Endometrium (tissue), 2 donors: ENCODE results near the gene FIBCD1.

Experiments
- FAIRE-seq: peaks from 2 replicates; lab custom pipeline; 2012; peaks lifted over from hg19 to GRCh38; lab: Jason Lieb, UNC
- donor health status: control.
- donor health status: control.

Gene FIBCD1

GRCh38 chr9:130936285-130937117, 2.5 kb downstream of the FIBCD1 start:
- FAIRE-seq: no peak

DNA sequence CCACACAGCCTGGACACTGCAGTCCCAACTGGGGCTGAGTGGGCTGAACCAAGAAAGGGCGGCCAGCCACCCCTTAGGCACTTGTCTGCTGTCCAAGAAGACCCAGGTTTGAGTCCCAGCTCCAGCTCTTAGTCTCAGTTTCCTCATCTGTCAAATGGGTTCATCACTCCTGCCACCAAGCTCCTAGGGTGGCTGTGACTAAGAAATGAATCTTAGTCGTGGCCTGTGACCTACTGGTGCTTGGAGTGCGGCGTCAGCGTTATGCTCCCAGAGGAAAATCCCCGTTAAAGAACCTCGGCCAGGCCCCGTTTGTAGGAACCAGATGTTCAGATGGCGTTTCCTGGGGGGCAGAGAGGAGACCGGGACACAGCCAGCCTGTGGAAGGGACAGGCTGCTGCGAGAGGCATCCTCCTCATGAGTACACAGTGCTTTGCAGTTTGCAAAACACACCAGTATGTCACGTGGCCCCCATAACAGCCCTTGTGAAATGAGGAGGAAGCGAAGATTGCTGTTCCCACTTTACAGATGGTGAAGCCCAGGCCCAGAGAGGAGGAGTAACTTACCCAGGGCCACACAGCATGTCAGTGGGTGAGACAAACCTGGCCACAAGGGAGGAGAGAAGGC, 3.3 kb downstream of the FIBCD1 start:
- no peak for FAIRE-seq

GRCh38 chr9:130934702-130935647, 4.1 kb downstream of the FIBCD1 start:
- FAIRE-seq: no peak

DNA sequence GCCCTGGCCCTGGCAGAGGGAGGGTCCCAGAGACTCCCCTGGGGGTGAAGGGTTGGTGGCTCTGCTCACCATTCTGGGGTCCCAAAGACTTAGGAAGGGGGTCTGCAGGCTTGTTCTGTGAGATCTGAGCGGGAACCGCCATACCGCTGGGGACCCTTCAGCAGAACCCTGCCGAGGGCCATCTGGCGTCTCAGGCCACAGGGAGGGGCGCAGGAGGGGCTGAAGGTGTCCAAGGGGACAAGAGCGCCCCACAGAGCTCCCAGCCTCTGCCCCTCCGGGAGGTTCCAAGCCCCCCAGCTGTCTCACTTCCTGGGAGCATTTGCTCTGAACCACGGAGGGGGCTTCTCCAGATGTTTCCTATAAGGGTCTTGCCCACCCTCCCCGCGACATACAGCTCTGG, 4.8 kb downstream of the FIBCD1 start:
- no peak for FAIRE-seq

DNA sequence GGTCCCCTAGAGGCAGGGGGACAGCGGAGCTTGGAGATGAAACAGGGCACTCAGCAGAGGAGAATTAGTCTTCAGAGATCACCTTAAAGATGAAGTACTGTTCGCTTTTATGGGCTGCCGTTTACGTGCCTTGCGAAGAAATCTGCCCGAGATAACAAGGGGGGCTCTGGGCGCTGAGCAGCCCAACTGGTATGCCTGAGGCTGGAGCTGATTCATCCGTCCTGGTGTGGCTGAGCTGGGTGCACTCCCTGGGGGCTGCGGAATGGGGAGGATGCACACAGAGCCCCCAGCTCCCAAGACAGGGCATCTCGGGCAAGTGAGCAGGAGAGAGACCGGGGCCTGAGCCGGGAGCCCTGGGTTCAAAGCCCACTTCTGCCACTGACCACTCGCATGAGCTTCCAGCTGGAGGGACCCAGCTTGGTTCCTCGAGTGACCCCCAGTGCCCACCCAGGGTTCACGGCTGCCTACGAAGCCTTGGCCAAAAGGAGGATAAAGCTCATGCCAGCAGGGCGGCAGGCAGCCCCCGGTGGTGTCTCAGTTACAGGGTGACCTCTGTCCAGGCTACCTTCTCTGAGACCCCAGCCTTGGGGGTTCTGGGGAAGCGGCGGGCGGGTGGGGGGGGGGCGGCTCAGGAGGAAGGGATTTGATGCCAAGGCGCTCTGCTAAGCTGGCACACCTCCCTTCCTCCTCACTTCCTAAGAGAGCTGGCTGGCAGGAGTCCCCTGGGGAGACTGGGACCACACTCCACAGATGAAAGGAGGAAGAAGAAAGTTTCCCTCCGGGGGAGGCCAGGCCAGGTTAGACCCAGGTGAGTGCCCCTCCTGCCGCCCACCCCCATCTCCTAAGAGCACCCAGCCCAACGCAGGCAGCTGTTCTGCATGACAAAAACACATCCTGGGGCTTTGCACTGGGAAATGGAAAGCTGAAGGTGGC, 5.7 kb downstream of the FIBCD1 start:
- no peak for FAIRE-seq

DNA sequence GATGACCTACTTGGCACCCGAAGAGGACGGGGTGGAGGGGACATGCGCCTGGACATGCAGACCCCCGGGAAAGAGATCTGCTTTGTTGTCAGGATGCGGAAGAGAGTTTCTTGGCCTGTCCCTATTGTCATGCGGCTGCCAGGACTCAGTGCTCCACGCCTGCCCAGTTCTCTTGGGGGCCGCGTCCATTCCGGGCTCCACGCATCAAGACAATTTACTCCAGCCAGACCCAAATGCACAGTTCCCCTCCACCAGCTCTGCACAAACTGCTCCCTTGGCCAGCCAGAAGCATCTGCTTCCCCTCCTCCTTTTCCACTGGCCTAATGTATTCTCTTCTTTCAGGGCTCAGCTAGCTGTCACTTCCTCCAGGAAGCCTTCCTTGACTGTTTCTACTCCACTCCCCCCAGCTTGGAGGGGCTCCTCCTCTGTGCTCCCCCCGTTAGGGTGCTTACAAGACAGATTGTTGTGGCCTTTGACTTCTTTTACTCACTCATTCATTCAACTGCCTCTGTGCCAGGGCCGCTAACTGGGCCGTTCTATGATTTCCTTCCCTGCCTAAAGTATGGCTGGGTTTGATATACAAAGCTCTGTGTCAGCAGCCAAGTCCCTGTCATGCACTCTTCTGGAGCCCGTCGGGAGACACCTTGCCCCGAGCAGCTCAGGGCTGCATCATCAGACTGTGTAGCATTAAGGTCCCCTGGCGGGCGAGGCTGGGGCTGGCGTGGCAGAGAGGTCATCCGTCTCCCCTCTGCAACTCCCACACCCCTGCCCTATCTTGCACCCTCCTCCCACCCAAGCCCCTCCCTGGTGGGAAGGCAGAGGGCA, 6.6 kb downstream of the FIBCD1 start:
- FAIRE-seq: no peak

GRCh38 chr9:130931508-130932254, 7.4 kb downstream of the FIBCD1 start:
- FAIRE-seq: no peak

- no peak for FAIRE-seq
Observed at GRCh38 chr9:130930804-130931349, 8.2 kb downstream of the FIBCD1 start.

DNA sequence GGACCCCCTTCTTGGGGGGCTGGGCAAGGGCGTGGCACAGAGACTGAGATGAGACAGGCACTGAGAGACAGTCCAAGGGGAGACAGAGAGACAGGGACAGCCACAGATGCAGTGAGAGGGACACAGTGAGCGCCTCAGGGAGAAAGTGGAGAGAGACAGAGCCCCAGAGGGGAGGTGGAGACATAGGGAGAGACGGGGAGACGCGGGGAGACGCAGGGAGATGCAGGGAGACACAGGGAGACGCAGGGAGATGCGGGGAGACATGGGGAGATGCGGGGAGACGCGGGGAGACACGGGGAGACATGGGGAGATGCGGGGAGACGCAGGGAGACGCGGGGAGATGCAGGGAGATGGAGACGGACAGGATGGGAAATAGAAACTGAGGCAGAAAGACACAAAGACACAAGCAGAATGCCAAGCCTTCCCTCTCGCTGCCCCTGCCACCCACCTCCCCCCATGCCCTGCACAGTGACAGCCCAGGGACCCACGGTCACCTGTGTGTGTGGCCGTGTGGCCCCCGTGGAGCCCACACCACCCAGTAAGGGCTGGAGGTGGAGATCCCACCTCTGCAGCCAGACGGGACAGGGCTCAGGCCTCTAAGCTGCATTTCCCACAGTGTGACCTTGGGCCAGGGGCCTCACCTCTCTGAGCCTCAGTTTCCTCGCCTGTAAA, 8.8 kb downstream of the FIBCD1 start:
- FAIRE-seq: no peak

DNA sequence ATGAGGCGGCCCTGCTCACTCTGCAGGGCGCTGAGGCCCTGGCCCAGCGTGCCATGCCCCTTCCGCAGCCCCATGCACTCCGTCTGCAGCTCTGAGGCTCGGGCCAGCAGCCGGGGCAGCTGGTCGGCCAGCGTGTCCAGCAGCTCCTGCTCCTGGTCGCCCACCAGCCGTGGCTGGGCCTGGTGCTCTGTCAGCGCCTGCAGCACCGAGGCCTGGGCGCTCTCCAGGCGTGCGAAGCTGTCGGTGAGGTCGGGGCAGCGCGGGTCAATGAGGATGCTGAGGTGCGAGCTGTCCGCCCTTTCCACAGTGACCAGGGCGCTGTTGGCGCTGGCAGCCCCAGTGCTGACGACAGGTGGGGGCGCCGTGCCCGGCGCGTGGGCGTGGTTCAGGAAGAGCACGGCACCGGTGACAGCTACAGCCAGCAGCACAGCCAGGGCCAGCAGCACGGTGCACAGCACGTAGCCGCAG, 9.4 kb downstream of the FIBCD1 start:
- FAIRE-seq: no peak

GRCh38 chr9:130927995-130928900, 10.8 kb downstream of the FIBCD1 start:
- no peak for FAIRE-seq

GRCh38 chr9:130927338-130927737, 11.7 kb downstream of the FIBCD1 start:
- FAIRE-seq: no peak

- no peak for FAIRE-seq
Observed at GRCh38 chr9:130925050-130925678, 13.9 kb downstream of the FIBCD1 start.

- no peak for FAIRE-seq
Observed at GRCh38 chr9:130924448-130924788, 14.6 kb downstream of the FIBCD1 start.

DNA sequence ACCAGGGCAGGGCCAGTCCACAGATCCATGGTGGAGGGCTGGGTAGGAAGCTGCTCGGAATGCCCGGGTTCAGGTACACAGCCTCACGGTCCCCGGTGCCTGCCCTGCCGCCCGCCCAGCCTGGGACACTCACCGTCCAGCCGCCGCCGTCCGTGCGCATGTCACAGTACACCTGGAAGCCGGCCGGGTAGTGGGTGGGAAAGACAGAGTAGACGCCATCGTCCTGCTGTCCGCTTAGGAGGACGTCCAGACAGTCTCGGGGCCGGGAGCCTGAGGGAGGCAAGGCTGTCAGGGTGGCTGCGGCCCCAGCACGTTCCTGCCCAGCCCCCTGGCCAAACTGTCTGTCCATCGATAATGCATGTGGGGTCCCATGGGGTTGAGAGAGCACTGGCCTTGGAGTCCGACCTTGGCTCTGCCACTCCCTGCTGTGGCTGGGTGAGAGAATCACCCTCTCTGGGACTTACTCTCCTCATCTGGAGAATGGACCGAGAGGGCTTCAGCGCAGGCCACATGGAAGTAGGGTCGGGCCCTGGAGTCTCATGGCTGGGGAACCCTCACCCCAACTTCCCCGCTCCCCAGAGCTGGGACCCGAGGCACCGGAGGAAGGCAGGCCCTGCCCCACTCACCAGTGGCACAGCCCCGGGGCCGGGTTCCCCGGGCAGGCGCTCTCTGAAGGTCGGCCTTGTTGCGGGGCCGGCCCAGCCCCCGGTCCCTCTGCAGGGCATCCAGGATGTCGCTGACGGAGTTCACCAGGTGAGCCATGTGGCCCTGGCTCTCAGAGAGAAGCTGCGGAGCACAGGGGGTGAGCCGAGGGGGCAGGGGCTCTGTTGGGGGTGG, 15.2 kb downstream of the FIBCD1 start:
- no peak for FAIRE-seq

DNA sequence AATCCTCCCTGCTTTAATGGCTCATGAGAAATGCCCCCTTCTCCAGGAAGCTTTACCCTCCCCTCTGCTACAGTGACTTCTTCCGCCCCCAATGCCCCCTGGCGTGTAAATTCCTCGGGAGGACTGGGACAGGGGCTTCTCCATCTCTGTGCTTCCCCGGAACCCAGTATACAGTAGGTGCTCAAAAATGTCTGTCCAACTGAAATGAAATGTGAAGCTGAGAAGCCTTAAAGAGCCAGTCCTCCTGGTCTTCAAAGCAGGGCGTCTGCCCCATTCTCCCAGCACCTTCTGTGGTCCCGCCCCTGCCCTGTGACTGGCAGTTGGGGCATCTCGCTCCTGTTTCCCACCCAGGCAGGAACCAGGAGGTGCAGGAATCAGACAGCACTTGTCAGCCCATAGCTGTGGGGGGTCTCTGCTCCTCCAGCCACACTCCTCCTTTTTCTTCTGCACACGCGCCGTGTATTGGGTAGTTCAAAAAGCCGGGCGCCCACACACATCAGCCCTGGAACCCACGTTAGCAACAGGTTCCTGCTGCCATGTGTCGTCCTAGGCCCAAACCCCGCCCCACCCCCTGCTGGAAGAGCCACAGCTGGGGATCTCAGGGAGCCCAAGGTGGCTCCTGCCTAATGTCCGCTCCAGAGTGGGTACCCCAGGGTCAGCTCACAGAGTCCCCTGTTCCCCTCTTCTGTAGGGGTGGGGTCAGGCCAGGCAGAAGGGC, 16.0 kb downstream of the FIBCD1 start:
- no peak for FAIRE-seq
